Activated CD8-positive, alpha-beta memory T cell treated with anti-CD3 and anti-CD28 coated beads, Interleukin-2, amount 50 U/mL, for 1 hour (primary cell): ENCODE data around the gene HSP90AB1.
A peak's percentile ranks its signal among the peaks of the same experiment; 100 is the strongest.

ENCODE experiments used
- DNase-seq: peaks from one replicate; pipeline ENCODE4 v3.0.0-alpha.2; 2020; ENCODE audit errors: extremely low read depth

The HSP90AB1 gene

DNA sequence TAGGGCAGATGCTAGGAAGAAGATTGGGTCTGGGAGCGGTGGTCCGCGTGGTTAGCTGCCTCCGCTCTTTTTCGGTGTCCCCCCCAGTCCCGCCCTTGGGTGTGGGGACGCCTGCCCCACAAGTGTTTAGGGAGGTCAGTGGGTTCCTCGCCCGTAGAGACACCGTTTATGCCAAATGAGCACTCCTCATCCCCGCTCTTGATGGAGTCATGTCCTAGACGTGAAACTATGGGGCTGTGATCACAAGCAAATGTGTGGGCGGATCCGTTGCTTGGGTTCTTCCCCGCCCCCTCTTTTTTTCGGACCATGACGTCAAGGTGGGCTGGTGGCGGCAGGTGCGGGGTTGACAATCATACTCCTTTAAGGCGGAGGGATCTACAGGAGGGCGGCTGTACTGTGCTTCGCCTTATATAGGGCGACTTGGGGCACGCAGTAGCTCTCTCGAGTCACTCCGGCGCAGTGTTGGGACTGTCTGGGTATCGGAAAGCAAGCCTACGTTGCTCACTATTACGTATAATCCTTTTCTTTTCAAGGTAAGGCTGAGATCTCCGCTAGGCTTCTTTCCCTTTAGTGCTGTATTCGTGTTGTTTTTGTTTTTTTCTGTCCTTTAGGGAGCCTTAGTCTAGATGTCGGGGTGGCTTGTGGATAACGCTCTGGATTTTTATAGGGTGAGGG lies at the start of gene HSP90AB1:
Gene HSP90AB1 (plus strand): TSS at position 439 of the 675 bp plus-strand sequence. CDS start 1,529 bp downstream, outside the sequence.
- peak; percentile 95 for DNase-seq

- no peak for DNase-seq
Measured at GRCh38 chr6:44198684-44199083, 48.2 kb upstream of the HSP90AB1 start.

- no peak for DNase-seq
Measured at GRCh38 chr6:44199883-44200282, 47.0 kb upstream of the HSP90AB1 start.

DNA sequence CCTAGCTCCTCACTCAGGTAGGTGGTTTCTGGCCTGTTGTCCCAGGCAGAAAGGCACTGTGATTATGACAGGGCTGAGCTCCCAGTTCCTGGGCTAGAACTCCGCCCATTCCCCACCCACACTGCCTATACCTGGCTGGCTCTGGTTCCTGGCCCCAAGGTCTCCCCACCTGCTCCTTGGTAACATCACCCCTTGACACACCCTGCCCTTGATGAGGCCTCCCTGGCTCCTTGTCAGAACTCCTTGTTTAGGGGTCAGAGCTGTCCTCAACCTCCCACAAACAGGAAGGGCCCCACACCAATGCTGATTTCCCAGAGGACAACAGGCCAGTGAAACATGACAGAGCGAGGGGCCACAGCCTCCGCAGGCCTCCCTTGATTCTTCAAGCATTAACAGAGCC lies 45.7 kb upstream of the HSP90AB1 start:
- no peak for DNase-seq

DNA sequence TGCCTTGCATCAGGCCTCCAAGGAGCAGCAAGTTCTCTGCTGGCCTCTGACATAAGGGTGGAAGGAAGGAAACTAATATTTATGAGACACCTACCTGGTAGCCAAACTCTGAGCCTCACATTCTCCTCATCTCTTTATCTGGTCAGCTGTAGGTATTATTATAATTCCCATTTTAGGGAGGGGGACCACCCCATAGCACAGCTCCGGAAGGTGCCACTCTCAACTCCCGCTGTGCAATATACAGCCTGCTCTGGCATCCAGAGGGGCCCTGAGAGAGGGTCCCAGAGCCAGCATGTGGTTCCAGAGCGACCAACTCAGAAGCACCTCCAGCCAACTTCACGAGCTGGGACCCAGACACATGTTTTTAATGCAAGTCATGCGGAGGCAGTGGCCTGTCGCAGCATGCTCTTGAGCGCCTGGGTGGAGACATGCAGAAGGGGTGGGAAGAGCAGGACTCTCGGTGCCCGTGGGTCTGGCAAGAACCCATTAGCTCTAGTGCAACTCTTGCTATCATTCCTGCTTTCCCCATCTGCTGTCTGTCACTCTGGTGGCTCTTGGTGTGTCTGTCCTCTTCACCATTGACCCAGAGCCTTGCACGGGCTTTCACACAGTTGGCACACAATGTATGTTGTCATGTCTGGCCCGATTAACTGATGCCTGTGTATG lies 45.1 kb upstream of the HSP90AB1 start:
- no peak for DNase-seq

- DNase-seq: no peak
Measured at GRCh38 chr6:44202332-44202971, 44.4 kb upstream of the HSP90AB1 start.

DNA sequence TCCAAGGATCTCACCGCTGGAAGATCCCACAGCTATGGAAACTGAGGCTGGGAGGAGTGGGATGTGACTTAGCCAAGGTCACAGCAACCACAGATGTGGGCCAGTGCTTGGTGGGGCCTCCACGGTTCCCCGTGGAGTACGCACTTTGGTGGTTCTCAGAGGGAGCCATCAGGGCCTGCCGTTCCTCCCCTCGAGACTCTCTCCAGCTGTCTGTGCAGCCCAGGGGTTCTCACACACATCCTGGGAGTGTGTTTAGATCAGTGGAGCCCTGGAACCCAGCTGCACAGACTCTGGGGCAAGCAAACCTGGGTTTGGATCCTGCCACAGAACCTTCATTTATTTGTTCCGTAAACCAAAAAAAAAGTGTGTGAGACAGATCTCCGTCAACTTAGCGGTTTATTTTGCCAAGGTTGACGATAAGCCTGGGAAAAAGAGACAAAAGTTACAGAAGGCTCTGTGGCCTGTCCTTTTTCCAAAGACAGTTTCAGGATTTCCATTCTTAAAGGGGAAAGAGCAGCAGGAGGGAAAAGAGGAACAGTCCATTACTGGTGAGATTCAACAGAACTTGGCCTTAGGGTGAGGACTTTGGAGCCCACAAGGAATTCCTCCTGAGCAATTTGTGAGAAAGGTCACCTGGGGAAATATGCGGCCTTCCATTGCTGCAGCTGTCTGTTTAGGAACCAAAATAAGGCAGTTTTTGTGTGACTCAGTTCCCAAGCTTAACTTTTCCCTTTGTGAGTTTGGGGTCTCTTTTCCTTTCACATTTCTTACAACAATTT lies 43.7 kb upstream of the HSP90AB1 start:
- DNase-seq: no peak

GRCh38 chr6:44203955-44204354 lies 42.9 kb upstream of the HSP90AB1 start:
- DNase-seq: no peak

DNA sequence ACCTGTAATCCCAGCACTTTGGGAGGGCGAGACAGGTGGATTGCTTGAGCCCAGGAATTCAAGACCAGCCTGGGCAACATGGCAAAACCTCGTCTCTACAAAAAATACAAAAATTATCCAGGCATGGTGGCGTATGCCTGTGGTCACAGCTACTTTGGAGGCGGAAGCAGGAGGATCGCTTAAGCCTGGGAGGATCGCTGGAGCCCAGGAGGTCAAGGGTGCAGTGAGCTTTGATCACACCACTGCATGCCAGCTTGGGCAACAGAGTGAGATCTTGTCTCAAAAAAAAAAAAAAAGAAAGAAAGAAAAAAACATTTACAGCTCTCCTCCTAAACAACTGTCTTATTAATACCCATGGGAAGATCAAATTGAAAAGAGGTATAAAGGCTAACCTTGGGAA lies 38.9 kb upstream of the HSP90AB1 start:
- DNase-seq: no peak

DNA sequence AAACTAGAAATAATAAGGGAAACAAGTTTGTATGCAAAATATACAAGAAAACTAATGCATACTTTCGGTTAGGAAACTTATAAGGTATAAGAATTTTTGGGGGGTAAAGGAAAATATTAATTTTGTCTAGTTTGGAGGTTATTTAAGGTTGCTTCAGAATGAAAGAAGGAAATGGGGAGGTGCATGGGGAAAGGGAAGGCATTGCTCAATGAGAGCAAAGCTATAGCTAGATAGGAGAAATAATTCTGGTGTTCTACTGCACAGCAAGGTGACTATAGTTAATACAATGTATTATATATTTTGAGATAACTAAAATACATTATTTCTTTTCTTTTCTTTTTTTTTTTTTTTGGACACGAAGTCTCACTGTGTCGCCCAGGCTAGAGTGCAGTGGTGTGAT lies 35.6 kb upstream of the HSP90AB1 start:
- DNase-seq: no peak

GRCh38 chr6:44214307-44214706 lies 32.6 kb upstream of the HSP90AB1 start:
- no peak for DNase-seq

DNA sequence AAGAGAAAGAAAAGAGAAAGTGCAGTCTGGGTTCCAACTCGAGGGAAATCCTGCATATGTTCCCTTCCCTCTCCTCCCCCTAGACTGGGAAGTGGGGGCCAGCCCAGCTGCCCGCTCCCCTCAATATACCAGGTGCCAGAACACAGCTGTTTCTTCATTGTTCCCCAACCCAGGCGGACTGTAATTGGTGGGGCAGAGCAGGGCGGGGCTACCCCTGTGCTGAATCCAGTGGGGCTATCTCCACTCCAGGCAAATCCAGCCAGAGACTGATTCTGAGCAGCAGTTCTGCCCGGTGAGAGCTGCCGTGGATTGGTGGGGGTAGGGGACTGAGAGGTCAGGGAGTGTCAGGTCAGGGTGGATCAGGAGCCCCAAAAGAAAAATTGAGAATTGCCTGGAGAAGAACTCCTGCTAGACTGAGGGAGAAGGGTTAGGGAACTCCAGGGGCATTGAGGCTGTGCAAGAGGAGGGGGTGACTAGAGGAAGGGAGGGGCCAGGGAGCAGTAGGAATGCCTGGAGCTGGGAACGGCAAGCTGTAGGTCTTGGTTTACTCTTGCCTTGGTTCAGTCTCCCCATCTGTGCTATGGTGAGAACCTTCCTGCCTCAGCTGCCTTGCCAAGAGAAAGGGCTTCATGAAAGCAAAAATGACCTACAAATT lies 30.1 kb upstream of the HSP90AB1 start, which contains the start of gene MYMX:
Gene MYMX (plus strand): TSS at position 250 of the 655 bp plus-strand sequence. CDS start 546 bp downstream, outside the sequence.
- DNase-seq: no peak

GRCh38 chr6:44217332-44218143 lies 29.4 kb upstream of the HSP90AB1 start:
- DNase-seq: no peak

DNA sequence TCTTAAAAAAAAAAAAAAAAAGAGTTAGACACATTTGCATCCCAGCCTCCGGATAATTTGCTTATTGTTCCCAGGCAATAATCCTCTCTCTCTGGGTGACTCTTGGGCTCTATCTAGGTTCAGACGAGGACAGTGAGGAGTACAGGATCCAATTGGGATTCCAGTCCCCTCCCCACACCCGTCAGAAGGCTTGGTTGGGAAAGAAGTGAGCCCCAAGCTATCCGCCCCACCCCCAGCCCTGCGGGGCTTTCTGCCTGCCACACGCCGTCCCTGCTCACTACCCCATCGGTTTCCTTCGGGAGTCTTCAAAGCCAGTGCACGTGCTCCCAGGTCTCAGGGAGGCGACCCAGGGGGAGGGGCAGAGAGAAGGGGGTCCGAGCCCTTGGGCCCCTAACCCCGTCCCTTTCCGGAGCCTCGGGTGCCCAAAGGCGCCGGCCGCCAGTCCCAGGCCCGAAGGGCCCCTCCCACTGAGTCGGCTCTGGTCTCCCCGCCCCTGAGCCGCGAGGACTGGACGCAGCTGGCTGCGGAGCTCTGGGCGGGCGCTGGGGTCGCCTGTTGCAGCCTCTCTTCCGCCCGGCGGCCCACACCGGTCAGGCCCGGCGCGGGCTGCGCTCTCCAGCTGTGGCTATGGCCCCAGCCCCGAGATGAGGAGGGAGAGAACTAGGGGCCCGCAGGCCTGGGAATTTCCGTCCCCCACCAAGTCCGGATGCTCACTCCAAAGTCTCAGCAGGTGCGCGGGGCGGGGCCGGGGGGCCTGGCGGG lies 27.7 kb upstream of the HSP90AB1 start:
- DNase-seq: no peak

GRCh38 chr6:44219815-44220784 lies 26.8 kb upstream of the HSP90AB1 start:
- DNase-seq: no peak

GRCh38 chr6:44220913-44221290 lies 26.0 kb upstream of the HSP90AB1 start:
- DNase-seq: no peak

DNA sequence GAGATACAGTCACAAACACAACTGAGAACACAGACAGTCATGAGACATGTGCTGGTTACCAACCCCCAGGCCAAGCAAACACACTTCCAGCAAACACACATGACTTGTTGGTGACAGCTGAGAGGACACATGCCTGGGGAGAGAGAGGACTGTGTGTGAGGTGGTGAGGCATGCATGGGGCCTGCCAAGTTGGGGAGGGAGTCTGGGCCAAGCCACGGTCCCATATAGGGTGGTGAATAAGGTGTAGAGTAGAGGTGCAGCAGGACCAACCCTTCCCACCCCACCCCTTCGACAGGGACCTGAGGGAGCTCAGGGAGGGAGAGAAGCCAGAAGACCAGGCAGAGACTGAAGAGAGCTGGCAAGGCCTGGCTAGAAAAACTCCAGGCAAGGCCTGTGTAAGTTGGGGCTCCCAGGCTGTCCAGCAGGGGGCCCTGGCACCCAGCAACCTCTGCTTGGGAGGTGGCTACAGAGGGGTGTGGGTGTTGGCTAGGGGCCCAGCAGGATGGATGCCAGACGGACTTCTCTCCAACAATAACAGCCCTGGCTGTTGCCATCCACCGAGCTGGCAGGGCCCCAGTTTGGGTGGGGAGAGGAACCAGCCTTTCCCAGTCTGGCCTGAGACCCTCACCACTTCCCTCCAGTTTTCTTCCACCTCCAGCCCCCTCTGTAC lies 25.5 kb upstream of the HSP90AB1 start:
- DNase-seq: no peak

DNA sequence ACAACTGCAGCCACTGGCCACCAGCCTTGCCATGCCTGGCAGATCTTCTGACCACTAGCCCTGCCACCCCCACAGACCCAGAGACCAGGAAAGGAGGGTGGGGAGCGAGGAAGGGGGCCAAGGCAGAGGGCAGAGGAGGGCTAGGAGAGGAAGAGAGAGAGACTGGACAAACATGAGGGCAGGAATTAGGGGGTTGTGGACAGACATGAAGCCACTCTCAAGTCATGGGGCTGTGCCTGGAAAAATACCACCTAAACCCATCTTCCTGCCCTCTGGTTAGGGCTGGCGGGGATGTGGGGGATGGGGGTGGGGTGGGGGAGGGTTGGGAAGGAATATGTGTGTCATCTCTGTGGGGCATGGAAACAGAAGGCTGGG lies 25.0 kb upstream of the HSP90AB1 start:
- no peak for DNase-seq
